GM21825 (cell line): ENCODE measurements around the gene MBP.
"Not testable (repeated sequence)": the region's sequence is repeated elsewhere in the genome, so short reads cannot be mapped to it uniquely, and the experiment has no call there.

ENCODE experiments used
- ATAC-seq: cut with Tn5 transposase; IDR thresholded peaks from one replicate; pipeline ENCODE4 v1.9.1; 2021; ENCODE audit warnings: mild to moderate bottlenecking, moderate library complexity; ENCODE audit not compliant: unreplicated experiment

MBP gene

GRCh38 chr18:76959605-76960004, 173.0 kb downstream of the MBP start:
- no peak for ATAC-seq

GRCh38 chr18:76958692-76959341, 173.8 kb downstream of the MBP start:
- no peak for ATAC-seq

GRCh38 chr18:76957384-76958355, 174.9 kb downstream of the MBP start:
- ATAC-seq = no peak

GRCh38 chr18:76956648-76957047, 175.9 kb downstream of the MBP start:
- ATAC-seq = no peak

GRCh38 chr18:76955524-76956170, 176.9 kb downstream of the MBP start:
- no peak for ATAC-seq

- no peak for ATAC-seq
Measured at GRCh38 chr18:76953583-76954233, 178.9 kb downstream of the MBP start.

GRCh38 chr18:76953156-76953555, 179.4 kb downstream of the MBP start:
- ATAC-seq = no peak

- ATAC-seq = no peak
Measured at GRCh38 chr18:76952747-76953146, 179.8 kb downstream of the MBP start.

GRCh38 chr18:76951456-76952247, 180.9 kb downstream of the MBP start:
- no peak for ATAC-seq

GRCh38 chr18:76948345-76948744, 184.2 kb downstream of the MBP start:
- ATAC-seq = no peak

GRCh38 chr18:76944346-76944745, 188.2 kb downstream of the MBP start:
- ATAC-seq = not testable (repeated sequence)

- no peak for ATAC-seq
Measured at GRCh38 chr18:76943542-76944339, 188.8 kb downstream of the MBP start.

GRCh38 chr18:76941284-76941683, 191.3 kb downstream of the MBP start:
- no peak for ATAC-seq

- no peak for ATAC-seq
Measured at GRCh38 chr18:76938619-76939018, 194.0 kb downstream of the MBP start.

GRCh38 chr18:76937597-76937996, 195.0 kb downstream of the MBP start:
- ATAC-seq = no peak

- no peak for ATAC-seq
Measured at GRCh38 chr18:76936877-76937276, 195.7 kb downstream of the MBP start.

- ATAC-seq = no peak
Measured at GRCh38 chr18:76935722-76936337, 196.8 kb downstream of the MBP start.

- ATAC-seq = no peak
Measured at GRCh38 chr18:76932026-76932819, 200.4 kb downstream of the MBP start.
